ENCODE measurements around the gene CDH15.

GRCh38 chr16:89222931-89223330, 51.4 kb downstream of the CDH15 start:
- TF ChIP-seq POLR2A (IDR thresholded peaks at IDR 0.05), result no peak
- no peak for TF ChIP-seq CTCF (IDR thresholded peaks at IDR 0.05)
